ENCODE measurements around the gene ITGA7.

The ITGA7 gene

GRCh38 chr12:55700255-55701018, 7.3 kb downstream of the ITGA7 start:
- no peak for DNase-seq

- DNase-seq, result no peak
These were observed 8.1 kb downstream of the ITGA7 start for GRCh38 chr12:55699471-55700055.

- no peak for DNase-seq
These were observed 8.7 kb downstream of the ITGA7 start for GRCh38 chr12:55698965-55699364.

- DNase-seq, result no peak
These were observed 9.3 kb downstream of the ITGA7 start for GRCh38 chr12:55698241-55698955.

GRCh38 chr12:55697686-55698085, 10.0 kb downstream of the ITGA7 start:
- DNase-seq, result no peak

- DNase-seq, result no peak
These were observed 10.8 kb downstream of the ITGA7 start for GRCh38 chr12:55696796-55697462.

GRCh38 chr12:55696141-55696540, 11.6 kb downstream of the ITGA7 start:
- no peak for DNase-seq

- DNase-seq, result no peak
These were observed 12.4 kb downstream of the ITGA7 start for GRCh38 chr12:55695349-55695748.

- DNase-seq, result no peak
These were observed 13.1 kb downstream of the ITGA7 start for GRCh38 chr12:55694651-55695050.

GRCh38 chr12:55694188-55694515, 13.6 kb downstream of the ITGA7 start:
- DNase-seq, result no peak

GRCh38 chr12:55693323-55694187, 14.1 kb downstream of the ITGA7 start:
- no peak for DNase-seq

- DNase-seq, result no peak
These were observed 14.9 kb downstream of the ITGA7 start for GRCh38 chr12:55692631-55693322.

- DNase-seq, result no peak
These were observed 18.7 kb downstream of the ITGA7 start for GRCh38 chr12:55688716-55689655.

- DNase-seq, result no peak
These were observed 20.0 kb downstream of the ITGA7 start for GRCh38 chr12:55687746-55688145.

GRCh38 chr12:55686366-55687010, 21.2 kb downstream of the ITGA7 start:
- DNase-seq, result peak in 4 of 14 donors; percentile 4 to 25 (median 6)

- DNase-seq, result no peak
These were observed 22.0 kb downstream of the ITGA7 start for GRCh38 chr12:55685671-55686070.

- DNase-seq, result no peak
These were observed 22.8 kb downstream of the ITGA7 start for GRCh38 chr12:55684761-55685370.

GRCh38 chr12:55683676-55684075, 24.0 kb downstream of the ITGA7 start:
- no peak for DNase-seq

- no peak for DNase-seq
These were observed 25.5 kb downstream of the ITGA7 start for GRCh38 chr12:55682087-55682796.
